ENCODE results near the gene CAPN10. TPM values are rescaled to one million over a fixed set of nuclear protein-coding genes. Genes with fewer than 3 reads are reported as not detected.

The CAPN10 gene
- total and polyA plus RNA-seq, 7 donors: 5.0 to 15.0 (median 8.9) TPM

- TF ChIP-seq CTCF (IDR thresholded peaks at IDR 0.05): no peak
- Histone ChIP-seq H3K27ac (no peak overlapping the region), H3K4me3 (no peak overlapping the region), H3K9me3 (no peaks in the 10 kb centered on the region), H3K36me3 (ENCODE audit: insufficient read depth in 1 of 2, low read depth in 1 of 2) (no peaks in the 10 kb centered on the region), H3K4me1 (no peaks in the 10 kb centered on the region), H3K27me3 (ENCODE audit: insufficient read depth in 3 of 3, low read length in 2 of 3) (no peaks in the 10 kb centered on the region)
- 50 to 58% (median 55%) methylated on average over 19 to 20 of the region's 20 CpGs for WGBS, 3 donors
- intact Hi-C loops (cut with DNase I): no loop called here
- no peak for ATAC-seq
- DNase-seq: peak in 1 of 2 donors; percentile 40
Measured at GRCh38 chr2:240628808-240629618, 42.5 kb downstream of the CAPN10 start.

GRCh38 chr2:240629619-240629967 lies 43.1 kb downstream of the CAPN10 start:
- Histone ChIP-seq H3K27ac (no peak overlapping the region), H3K9me3 (no peaks in the 10 kb centered on the region), H3K4me1 (no peaks in the 10 kb centered on the region), H3K27me3 (ENCODE audit: insufficient read depth in 3 of 3, low read length in 2 of 3) (no peaks in the 10 kb centered on the region), H3K4me3 (no peak overlapping the region), H3K36me3 (ENCODE audit: insufficient read depth in 1 of 2, low read depth in 1 of 2) (no peaks in the 10 kb centered on the region)
- DNase-seq (no peak), ATAC-seq (no peak)
- no peak for TF ChIP-seq CTCF (IDR thresholded peaks at IDR 0.05)
- intact Hi-C loops (cut with DNase I): no loop called here
- 70 to 86% (median 83%) methylated on average over 5 of the region's 5 CpGs for WGBS, 3 donors

- no peak for ATAC-seq
- H3K4me1 ChIP-seq: no peaks in the 10 kb centered on the region
- WGBS, 3 donors: 90 to 93% (median 92%) methylated on average over 48 to 50 of the region's 50 CpGs
- intact Hi-C loops (cut with DNase I): no loop called here
- no peak overlapping the region for H3K4me3 ChIP-seq
- peak in 1 of 2 donors; percentile 44 for DNase-seq
- no peak overlapping the region for H3K27ac ChIP-seq
- H3K27me3 ChIP-seq (ENCODE audit: insufficient read depth in 3 of 3, low read length in 2 of 3): no peaks in the 10 kb centered on the region
- H3K36me3 ChIP-seq (ENCODE audit: insufficient read depth in 1 of 2, low read depth in 1 of 2): no peaks in the 10 kb centered on the region
- no peaks in the 10 kb centered on the region for H3K9me3 ChIP-seq
- TF ChIP-seq CTCF (IDR thresholded peaks at IDR 0.05): no peak
Measured at GRCh38 chr2:240629968-240630770, 43.6 kb downstream of the CAPN10 start.

GRCh38 chr2:240630771-240631547 lies 44.4 kb downstream of the CAPN10 start:
- intact Hi-C loops (cut with DNase I): no loop called here
- ATAC-seq (no peak), DNase-seq (peak in 1 of 2 donors; percentile 38)
- no peaks in the 10 kb centered on the region for H3K36me3 ChIP-seq (ENCODE audit: insufficient read depth in 1 of 2, low read depth in 1 of 2)
- no peak for TF ChIP-seq CTCF (IDR thresholded peaks at IDR 0.05)
- H3K4me1 ChIP-seq: no peaks in the 10 kb centered on the region
- no peaks in the 10 kb centered on the region for H3K27me3 ChIP-seq (ENCODE audit: insufficient read depth in 3 of 3, low read length in 2 of 3)
- H3K27ac ChIP-seq: no peak overlapping the region
- no peaks in the 10 kb centered on the region for H3K9me3 ChIP-seq
- no peak overlapping the region for H3K4me3 ChIP-seq
- WGBS, 3 donors: 87 to 92% (median 92%) methylated on average over 21 of the region's 21 CpGs
